Activated CD4-positive, CD25-positive, alpha-beta regulatory T cell (primary cell): ENCODE results near the gene MLLT1.

Source experiments
- DNase-seq, 4 experiments: peaks; one replicate each; lab custom pipeline; 2025; lab: John Stamatoyannopoulos, UW

The MLLT1 gene

DNA sequence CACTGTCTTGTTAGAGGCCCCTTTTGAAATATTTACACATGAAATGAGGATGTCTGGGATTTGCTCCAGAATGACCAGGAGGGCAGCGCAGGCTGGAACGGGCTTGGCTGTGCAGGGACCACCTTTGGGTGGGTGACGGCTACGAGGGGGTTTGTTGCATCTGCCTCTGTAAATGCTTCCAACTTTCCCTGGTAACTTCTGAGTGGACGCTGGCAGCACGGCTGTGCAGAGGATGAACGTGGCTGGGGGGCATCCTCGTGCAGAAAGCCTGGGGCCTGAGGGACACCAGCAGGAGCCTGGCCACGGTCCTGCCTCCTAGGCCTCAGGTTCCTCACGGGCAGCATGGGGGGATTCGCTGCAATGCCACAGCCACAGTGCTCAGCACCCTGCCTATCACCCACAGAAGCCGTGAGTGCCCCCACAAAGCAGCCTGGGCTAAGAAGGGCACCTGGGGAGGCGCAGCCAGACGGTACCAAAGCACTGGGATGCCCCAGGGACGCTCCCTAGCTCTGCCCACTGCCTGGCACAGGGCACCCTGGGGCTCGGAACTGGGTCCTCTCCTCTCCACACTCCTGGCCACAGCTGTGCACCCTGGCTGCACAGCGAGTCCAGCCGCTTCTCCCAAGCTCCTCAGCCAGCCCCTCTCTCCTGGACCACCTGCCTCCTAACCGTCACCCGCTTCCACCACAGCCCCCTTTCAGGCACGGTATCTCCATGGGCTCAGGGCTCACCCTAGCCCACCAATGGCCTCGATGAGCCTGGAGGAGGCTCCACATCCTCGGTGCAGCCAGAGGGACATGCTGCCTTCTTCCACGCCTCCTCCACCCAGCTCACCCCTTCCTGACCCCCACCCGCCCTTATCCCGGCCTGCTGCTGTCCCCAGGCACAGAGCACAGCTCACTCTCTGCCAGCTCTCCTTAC, 44.5 kb downstream of the MLLT1 start:
- DNase-seq = no peak

DNA sequence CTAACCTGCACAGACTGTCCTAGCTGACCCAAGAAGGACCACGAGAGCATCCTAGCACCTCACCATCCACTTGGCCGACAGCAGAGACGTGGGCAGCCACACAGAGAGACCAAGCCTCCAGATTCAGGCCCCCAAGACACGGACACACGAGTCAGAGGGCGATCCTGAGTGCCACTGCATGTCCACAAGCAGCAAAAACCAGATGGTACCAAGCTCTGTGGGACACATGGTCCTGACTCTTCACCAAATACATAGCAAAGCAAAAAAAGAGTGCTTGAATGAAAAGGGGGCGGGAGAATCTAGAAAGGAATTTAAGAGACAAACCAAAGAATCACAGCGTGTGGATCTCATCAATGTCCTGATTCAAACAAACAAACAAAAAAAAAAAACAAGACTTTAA, 45.2 kb downstream of the MLLT1 start:
- DNase-seq = no peak

DNA sequence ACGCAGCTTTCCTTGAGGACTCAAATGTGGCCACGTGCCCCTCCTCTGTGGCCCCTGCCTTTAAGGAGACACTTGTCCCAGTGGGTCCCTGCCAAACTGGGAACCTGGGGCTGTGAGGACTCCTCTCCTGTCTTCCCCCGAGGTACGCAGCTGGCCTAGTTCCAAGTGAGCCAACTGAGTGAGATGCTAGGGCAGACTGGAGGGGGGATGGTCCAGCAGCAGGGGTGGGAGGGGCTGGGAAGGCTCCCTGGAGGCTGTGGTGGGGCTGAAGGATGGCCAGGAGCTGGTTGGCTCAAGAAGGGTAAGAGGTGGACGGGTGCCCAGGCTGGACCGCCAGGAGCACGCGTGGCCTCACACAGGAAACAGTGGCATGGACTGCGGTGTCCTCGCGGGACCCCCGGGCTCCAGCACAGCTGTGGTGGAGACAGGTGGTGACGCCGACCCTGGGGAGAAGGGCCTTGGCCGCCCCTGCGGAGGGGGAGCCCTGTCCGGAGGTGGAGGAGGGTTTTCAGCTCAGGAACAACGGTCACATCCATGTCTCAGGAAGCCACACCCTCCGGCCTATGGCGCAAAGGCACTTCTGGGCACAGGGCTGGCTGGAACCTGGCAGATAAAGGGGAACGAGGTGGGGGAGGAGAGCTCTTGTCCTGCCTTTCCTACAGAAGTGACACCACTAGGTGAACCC, 45.8 kb downstream of the MLLT1 start:
- DNase-seq = no peak

DNA sequence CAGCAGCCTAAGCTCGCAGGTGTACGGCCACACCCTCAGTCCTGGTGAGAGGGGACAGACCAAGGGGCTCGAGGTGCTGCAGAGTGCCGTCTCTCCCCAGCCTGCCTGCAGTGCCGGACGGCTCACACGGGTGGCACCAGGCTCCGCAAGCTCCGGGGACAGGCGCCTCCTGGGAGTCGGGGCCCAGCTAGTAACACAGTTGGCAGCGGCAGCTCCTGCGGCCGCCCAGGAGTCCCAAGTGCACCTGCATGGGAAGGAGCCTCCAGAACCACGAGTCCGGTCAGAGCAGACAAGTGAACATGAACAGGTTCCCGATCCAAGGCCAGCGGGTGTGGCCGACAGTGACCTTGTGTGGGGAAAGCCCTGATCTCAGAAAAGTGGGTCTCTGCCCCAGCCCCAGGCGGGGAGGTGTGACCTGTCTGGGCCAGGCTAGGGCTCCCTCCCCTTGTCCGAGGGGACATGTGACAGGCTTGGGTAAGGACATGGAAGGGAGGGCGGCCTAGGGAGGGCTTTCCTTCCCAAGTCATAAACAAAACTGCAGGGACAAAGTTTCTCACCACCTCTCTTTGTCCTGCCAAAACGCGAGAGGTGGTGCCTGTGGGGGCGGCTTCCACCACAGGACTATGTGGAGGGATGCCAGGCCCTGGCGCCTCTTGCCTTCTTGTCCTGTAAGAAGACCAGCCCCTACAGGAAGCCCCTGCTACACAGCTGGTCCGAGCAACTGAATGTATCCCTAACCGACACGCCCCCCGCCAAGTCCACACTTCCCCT, 46.5 kb downstream of the MLLT1 start:
- DNase-seq = no peak

DNA sequence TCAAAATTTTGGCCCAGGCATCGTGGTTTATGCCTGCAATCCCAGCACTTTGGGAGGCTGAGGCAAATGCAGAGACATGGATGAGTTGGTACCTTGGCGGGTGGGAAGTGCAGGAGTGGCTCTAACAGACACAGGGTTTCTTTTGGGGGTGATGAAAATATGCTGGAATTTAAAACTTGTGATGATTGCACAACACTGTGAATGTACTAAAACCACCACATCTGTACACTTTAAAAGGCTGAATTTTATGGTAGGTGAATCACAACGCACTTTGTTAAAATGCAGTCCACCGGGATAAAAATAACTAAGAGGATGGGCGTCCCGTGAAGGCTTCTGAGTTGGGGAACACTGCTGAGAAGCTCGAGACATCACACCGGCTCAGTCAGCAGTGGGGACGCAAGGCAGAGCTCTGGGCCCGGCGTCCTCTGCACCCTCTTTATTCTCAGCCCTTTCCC, 47.1 kb downstream of the MLLT1 start:
- DNase-seq = no peak

DNA sequence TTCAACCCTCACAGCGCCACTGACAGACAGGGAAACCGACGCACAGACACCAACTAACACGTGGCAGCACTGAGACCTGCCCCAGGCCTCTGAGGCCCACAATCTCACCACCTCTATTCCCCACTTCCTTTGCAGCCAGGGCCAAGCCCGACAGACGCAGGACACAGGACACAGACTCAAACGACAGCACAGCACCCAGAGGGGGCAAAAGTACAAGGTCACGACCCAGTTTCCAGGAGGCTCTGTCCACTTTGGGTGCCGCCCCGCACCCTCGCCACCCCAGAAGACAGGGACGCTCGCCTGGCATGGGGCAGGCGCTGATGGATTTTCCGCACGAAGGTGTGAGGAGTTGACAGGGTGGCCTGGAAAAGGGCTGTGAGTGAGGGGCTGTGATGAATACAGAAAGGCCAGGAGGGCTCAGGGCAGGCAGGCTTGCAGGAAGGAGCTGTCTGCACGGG, 48.8 kb downstream of the MLLT1 start:
- no peak for DNase-seq

DNA sequence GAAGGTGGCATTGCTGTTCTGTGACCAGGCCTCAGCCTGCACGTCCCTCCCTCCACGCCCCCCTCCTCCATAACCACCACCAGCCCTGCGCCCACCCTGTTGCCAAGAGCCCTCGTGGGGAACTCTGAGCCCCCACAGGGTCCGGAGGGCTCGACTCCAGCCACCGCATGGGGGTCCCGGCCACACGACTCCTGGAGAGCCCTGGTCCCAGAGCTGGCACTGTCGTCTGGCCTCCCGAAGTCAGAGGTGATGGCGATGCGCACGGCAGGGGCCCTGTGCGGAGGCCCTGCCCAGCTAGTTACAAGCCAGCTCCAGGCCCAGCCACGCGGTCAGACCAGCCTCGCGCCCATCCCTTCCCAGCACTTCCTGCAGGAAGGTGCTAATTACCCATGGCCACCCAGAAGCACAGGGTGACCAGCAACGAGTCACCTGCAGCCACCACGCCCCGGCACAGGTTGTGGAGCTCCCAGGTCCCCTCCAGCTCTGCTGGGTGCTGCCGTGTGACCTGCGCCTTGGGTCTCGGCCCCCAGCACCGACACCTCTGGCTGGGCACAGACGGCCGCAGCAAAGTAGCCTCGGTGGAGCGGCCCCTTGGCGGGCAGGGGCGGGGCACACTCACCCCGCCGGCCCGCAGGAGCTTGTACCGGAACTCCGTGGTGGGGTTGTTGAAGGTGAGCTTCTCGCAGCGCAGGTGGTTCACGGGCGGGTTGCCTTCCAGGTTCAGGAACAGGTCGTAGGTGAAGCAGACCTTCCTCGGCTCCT, 49.6 kb downstream of the MLLT1 start:
- DNase-seq = no peak

DNA sequence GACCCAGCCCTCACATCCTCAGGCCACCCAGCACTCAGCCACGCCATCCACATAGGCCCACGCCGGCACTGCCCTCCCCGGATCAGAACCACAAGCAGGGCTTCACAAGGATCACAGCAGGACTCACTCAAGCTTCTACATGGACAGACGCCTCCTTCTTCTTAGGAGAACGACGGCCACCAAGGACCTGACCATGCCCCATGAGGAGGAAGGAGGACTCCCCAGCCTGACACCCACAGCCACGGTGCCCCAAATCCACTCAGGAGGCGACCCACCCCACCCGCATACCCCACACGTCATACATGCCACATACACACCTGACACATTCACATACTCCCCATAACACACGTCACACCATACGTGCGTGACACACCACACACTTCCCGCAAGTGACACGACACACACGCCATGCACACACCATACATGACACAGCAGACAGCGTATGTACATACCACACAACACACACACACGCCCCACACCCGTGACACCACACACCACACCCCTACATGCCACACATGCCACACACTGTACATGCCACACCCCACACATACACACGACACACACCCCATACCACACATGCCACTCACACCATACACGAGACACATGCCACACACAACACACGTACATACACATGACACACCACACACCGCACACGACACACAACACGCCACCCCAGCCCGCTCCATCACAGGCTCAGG, 50.4 kb downstream of the MLLT1 start:
- DNase-seq = no peak

DNA sequence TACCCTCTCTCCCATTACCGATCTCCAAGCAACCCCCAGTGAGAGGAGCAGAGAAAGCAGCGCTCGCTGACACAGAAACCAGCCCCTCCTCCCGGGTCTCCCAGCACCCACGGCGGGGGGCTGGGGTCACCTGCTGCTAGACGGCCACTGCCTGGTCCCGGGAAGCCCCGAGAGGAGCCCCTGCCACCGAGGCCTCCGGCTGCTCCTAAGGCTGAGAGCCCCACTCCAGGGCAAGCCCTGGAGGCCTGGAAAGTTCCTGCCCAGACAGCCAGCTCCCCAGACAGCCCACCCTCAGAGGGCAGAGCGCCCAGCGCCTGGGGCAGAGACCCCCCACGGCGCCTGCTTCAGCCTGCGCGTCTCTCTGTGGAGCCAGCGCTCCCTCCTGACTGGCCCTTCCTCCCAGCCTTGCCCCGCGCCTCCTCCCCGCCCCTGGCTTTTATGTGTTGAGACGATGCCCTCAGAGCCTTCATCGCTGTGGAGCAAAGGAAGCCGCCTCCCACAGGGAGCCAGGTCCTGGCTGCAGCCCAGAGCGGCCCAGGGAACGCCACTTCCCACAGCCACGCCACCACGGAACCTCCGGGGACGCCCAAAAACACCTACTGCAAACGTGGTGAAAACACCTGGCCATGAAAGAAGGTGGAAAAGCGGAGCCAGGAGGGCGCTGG, 51.1 kb downstream of the MLLT1 start:
- no peak for DNase-seq

DNA sequence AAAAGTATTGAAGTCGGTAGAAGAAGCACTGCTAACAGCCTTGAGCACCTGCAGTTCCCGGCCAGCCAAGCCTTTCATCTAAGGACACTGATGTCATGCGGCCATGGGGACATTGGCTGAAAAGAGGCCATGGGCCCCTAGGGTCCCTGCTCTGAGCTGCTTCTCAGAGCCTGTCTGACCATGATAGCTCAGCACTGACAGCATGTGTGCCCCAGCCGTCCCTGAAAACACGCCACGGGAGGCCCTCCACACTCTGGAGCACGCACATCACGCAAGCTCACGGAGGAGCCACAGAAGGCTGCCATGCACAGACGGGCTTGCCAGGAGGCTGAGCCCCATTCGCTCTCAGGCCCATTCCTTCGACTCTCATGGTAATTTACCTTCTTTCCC, 51.8 kb downstream of the MLLT1 start:
- DNase-seq = no peak

DNA sequence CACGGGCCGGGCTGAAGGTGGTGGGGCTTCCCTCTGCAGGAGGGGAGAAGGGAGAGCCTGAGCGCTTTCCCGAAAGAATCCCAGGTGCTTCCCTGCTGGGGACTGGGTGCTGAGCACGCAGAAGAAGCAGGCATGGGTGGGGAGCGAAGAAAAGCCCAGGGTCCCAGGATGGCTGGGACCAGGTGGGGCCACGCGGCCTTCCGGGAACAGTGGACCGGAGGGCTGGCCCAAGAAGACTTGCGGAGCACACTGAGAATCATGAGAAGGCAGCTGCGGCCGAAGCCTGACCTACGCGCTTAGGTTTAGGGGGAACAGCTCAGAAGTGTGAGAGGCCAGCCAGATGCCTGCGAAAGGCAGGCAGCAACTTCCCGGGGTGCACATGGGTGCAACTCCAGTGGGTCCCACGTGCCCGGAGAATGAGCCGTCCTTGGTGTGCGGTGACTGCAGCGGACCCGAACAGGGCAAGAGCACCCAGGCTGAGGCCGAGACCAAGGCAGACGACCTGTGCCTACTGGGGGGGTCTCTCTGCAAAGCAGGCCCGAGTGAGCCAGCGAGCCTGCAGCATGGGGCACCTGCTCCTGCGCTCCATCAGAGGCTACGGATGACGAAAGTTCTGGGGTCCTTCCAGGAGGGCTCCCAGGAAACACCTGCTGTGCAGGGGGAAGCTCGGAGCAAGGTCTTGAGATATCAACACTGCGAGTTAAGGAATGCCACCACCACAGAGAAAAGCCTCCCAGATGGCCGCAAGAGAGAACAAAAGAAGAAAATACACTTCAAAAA, 52.4 kb downstream of the MLLT1 start:
- DNase-seq = no peak

DNA sequence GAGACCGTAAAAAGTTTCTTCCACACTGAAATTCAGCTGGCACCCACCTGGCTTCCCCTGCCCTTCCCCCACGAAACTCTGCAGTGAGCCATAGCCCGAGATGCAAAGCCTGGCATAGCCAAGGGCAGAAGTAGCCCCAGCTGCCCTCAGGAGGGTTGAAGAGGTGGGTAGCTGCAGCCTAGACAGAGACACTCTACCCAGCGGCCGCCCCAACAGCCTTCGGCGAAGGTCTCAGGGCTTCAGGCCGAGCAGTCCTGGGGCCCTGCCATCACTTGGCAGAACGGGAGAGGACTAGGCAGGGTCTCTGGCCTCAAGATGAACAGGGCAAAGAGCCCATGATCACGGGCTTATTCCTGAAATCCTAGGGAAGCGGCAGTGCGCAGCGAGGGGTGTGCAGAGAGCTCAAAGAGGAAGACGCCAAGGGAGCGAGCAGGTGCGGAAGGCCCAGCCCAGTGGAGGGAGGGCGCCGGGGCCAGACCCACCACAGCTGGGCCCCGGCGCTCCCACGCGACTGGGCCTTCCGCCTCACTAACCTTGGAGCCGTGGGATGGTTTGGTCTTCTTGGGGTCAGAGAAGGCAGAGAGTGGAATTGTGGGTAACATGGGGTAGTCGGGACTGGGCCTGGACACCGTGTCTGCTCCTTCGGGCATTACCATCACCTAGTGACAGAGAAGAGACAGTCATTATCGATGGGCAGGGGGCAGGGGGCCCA, 53.2 kb downstream of the MLLT1 start:
- DNase-seq = no peak

DNA sequence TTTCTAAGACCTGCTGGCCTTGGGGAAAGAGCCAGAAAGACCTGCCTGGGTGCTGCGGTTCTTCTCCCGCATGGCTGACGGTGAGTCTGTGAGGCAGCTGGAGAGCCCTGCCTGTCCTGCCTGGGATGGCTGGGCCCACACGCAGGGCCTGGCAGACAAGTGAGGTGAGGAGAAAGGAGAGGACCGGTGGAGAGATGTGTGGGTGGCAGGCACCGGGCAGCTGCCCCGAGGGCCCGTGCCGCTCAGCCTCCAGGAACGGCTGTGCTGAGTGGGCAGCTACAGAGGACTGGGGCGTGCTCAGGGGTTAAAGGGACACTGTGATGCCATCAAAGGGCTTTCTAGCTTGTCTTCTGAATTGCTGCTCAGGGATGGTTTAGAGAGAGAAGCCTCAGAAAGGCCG, 53.8 kb downstream of the MLLT1 start:
- DNase-seq = no peak

DNA sequence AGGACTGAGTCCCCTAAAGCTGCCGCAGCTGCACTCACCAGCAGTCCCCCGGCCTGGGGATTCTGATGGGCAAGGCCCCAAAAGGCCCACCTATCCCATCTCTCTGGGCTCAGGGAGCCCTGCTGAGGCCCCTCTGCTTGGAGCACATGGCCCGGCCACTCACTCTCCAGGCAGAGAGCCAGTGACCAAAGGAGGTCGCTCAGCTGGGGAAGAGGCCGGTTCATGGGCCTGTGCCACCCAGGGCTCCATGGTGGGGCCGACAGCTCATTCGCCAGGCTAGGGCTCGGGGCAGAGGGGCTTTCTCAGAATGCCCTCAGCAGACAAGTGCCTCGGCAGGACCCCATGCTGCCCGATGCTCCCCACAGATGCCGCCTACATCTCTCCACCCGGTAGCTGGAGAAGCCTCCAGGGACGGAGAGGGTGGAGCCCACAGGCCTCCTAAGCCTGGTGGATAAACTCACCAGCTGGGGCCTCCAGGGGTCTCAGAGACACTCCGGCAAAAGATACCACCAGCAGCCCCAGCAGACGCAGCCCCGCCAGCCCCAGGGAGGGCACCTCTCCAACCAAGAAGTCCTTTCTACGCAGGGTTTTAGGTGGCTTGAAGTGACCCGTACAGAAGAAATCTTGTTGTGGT, 54.4 kb downstream of the MLLT1 start:
- no peak for DNase-seq

DNA sequence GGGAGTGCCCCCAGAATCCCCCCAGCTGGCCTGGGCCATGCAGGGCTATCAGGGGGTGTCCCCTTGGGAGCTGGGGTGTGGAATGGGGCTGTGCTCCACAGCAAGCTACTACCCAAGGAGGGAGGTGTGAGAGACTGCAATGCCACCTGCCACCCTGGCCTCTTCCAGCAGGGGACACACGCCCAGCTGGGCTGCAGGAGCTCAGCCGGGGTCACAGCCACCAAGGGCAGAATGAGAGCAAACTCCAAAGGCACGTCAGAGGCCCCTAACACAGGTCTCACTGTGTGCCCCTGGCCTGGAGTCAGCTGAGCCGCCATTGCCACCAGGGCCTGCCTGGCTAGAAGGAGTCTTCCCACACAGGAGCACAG, 55.5 kb downstream of the MLLT1 start:
- DNase-seq = no peak

DNA sequence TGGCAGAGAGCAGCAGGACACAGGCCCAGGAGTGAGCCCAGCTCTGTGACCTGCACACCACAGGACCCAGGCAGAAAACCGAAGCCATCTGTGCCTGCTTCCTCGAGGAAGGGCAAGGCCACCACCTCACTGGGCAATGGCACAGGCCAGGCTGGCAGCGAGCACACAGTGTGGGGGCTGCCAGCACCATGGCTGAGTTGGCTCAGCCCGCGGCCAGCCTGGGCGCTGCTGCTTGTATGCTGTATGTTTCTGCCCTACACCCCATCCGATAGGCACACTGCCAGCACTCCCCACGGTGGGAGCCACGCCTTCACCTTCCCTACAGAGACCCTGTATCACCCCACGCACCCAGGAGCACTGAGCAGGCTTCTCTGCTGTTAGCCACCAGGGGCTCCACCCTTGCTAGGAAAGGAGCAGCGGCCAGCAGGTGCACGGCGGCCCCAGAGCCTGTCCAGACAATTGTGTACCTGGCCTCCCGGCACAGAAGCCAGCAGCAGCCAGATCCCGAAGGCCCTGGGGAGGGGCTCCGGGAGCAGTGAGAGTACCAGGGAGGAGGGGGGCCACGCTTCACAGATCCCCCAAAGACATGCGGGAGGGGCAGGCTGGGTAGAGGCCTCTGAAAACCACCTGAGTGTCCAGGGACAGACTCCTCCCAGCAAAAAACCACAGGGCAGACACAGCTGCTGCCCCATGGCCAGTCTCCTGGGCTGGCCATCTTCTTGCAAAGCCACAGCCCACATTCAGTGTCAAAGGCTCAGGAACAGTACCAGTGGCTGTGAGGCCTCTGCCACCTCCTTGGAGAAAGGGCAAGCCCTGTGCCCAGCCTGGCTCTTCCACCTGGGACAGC, 56.1 kb downstream of the MLLT1 start:
- no peak for DNase-seq

DNA sequence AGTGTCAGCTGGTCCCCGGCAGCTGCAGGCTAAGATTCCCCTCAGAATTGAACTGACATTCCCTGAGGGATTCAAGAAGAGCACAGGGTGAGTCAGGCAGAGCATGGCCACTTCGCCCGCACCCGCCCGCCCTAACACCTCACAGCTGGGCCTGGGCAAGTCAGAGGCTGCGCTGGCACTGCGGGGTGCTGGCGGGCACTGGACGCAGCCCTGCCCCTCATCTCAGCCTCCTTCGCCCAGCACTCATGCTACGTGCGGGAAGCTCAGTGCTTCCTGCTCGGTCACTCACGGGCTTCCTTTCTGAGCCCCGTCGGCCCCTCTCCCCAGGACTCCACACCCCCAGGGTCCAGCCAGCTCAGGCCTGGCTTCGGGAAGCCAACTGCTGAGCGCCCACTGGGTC, 56.9 kb downstream of the MLLT1 start:
- no peak for DNase-seq
